ENCODE measurements around the gene ISM2. TPM values are rescaled to one million over a fixed set of nuclear protein-coding genes. Genes with fewer than 3 reads are reported as not detected.

The ISM2 gene
- total and polyA plus RNA-seq, 2 of the 13 experiments (the other 11 are each of a cell fraction or from before 2014, with no cell fraction given): 1.8 to 40.7 TPM

- H3K4me3 ChIP-seq (replicated peaks in 1 of 3; ENCODE audit: insufficient read depth in 1 of 3, low read depth in 2 of 3, low read length in 3 of 3): peak overlapping the region; percentile 69 to 88 (median 84)
- WGBS (ENCODE audit: low lambda C conversion rate): no CpG with 5 or more reads among the region's 53 CpGs
- FAIRE-seq (no peak), DNase-seq (ENCODE audit: low spot score) (peak; percentile 35), ATAC-seq (peak; percentile 58)
- BruUV-seq (replicated peaks): no TSS peak
- H3K9ac ChIP-seq (ENCODE audit: insufficient read depth, low read depth, low read length): peak overlapping the region; percentile 87
- H3K4me2 ChIP-seq (ENCODE audit: low read depth, low read length): peak overlapping the region; percentile 90
- H4K20me1 ChIP-seq (ENCODE audit: insufficient read depth, low read length): no peaks in the 10 kb centered on the region
- peaks cover 62% of the 10 kb centered on the region for H3K4me1 ChIP-seq (ENCODE audit: insufficient read depth, low read length)
- H2AFZ ChIP-seq (ENCODE audit: low read length): no peak overlapping the region
- no peaks in the 10 kb centered on the region; a peak in 1 of 5 replicates for H3K27me3 ChIP-seq (ENCODE audit: control insufficient read depth in 1 of 2, insufficient read depth in 2 of 2, low read length in 2 of 2)
- in situ Hi-C loops (cut with HindIII; ENCODE audit: extremely low pct_ligation_motif_present, low pct_unique_long_range_greater_than_20kb): no loop called here
- peak overlapping the region; percentile 74 for H3K27ac ChIP-seq (ENCODE audit: extremely low read length, insufficient read depth, low read length)
- intact Hi-C loops (cut with micrococcal nuclease; ENCODE audit: unreplicated experiment): loop anchor here (2.0 kb wide), 1 partner anchor 40 kb away; the partner anchor contains the start of gene AHSA1
- ChIA-PET POLR2A (interaction anchor here (1.0 to 1.7 kb wide), 5 partner anchors 9 to 196 kb away, joined by 3 to 22 read pairs (median 4); partner anchors contain the start of genes AHSA1 and VIPAS39), CTCF (ENCODE audit: low intra/inter-chr PET ratio, low total read pairs) (no interaction called here)
- no peaks in the 10 kb centered on the region for H3K9me3 ChIP-seq (ENCODE audit: low read length)
- H3K79me2 ChIP-seq (ENCODE audit: insufficient read depth, low read length): peaks cover 10% of the 10 kb centered on the region
- H3K36me3 ChIP-seq (replicated peaks in 1 of 2; ENCODE audit: control insufficient read depth in 1 of 2, insufficient read depth in 2 of 2, low read length in 2 of 2): no peaks in the 10 kb centered on the region
- no peak for TF ChIP-seq NFE2L2 (IDR thresholded peaks at IDR 0.05; ENCODE audit: low read length)
- no peak for TF ChIP-seq NFIB (CRISPR knock-in tag; IDR thresholded peaks at IDR 0.05; ENCODE audit: borderline replicate concordance)
- TF ChIP-seq KMT2A (CRISPR knock-in tag; IDR thresholded peaks at IDR 0.05): no peak
- TF ChIP-seq ZNF432 (CRISPR knock-in tag; IDR thresholded peaks at IDR 0.05; ENCODE audit: borderline replicate concordance): no peak
- no peak for TF ChIP-seq NR2F6 (IDR thresholded peaks at IDR 0.05)
- TF ChIP-seq NR2F6 (CRISPR knock-in tag; IDR thresholded peaks at IDR 0.05): 0 out of 2 replicates have a peak, but pooled peaks have one; percentile 34
- TF ChIP-seq ATAD3A (CRISPR knock-in tag; IDR thresholded peaks at IDR 0.05): no peak
- TF ChIP-seq FUBP1 (CRISPR knock-in tag; IDR thresholded peaks at IDR 0.05; ENCODE audit: borderline replicate concordance): no peak
- TF ChIP-seq ZNF687 (CRISPR knock-in tag; IDR thresholded peaks at IDR 0.05): peak; percentile 80
- no peak for TF ChIP-seq ZNF773 (CRISPR knock-in tag; IDR thresholded peaks at IDR 0.05; ENCODE audit: borderline replicate concordance)
- TF ChIP-seq MXI1 (IDR thresholded peaks at IDR 0.05; ENCODE audit: borderline replicate concordance, low read depth, low read length): 0 out of 3 replicates have a peak, but pooled peaks have one; percentile 16
- TF ChIP-seq ZNF576 (CRISPR knock-in tag; IDR thresholded peaks at IDR 0.05): no peak
- peak; percentile 23; the same call in 1 of the 2 replicates for TF ChIP-seq ZFYVE20 (CRISPR knock-in tag; IDR thresholded peaks at IDR 0.05; ENCODE audit: borderline replicate concordance, low read depth)
- TF ChIP-seq ZNF530 (CRISPR knock-in tag; IDR thresholded peaks at IDR 0.05; ENCODE audit: low read depth): no peak
- no peak for TF ChIP-seq PPARG (CRISPR knock-in tag; conservative IDR thresholded peaks at IDR 0.05)
- no peak for TF ChIP-seq TERF1 (CRISPR knock-in tag; IDR thresholded peaks at IDR 0.05)
- peak; percentile 95 for TF ChIP-seq ZNF777 (CRISPR knock-in tag; IDR thresholded peaks at IDR 0.05)
- no peak for TF ChIP-seq NCOA5 (CRISPR knock-in tag; IDR thresholded peaks at IDR 0.05)
These were observed 440 bp upstream of the ISM2 start for GRCh38 chr14:77498984-77499527.

Measured in HepG2 (cell line).